ENCODE measurements around the gene IGFN1. TPM values are rescaled to one million over a fixed set of nuclear protein-coding genes. Genes with fewer than 3 reads are reported as not detected.
A peak's percentile ranks its signal among the peaks of the same experiment; 100 is the strongest.

Gene IGFN1
- total RNA-seq, 1 donor from 2014 or later = 7.9 TPM

DNA sequence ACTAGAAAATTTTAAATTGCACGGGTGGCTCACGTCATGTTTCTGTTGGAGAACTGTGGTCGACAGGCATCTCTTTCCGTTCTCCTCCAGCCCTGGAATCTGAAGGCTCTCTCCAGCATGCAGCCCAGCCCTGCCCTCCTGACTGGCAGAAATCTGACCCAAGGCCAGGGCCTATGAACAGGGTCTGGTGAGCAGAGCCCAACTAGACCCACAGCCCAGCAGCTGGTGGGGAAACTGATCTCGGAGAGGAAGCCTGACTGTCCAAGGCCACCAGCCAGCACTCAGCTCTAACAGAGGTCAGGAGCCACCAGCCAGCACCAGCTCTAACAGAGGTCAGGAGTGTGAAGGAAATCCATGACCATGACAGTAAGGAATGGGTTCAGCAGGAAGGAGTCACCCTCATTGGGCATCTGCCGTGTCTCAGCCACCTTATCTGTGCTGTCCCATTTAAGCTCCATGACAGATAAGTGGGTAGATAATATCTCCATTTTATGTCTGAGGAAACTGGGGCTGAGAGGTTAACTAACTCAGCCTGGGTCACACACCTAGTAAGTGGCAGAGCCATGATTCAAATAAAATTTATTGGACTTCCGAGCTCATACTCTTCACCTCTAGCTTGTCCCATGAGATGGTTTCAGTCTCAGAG, 72.5 kb downstream of the IGFN1 start:
- Mint-ChIP-seq H3K36me3 (no peaks in the 10 kb centered on the region), H3K27ac (no peak overlapping the region), H3K4me1 (ENCODE audit: unreplicated experiment) (no peaks in the 10 kb centered on the region), H3K4me3 (no peak overlapping the region), H3K9me3 (no peaks in the 10 kb centered on the region), H3K27me3 (peaks cover 51% of the 10 kb centered on the region)
- DNase-seq (ENCODE audit: extremely low spot score, unreplicated experiment) = no peak
- no peak for TF ChIP-seq CTCF (conservative IDR thresholded peaks at IDR 0.05)

- H3K4me3 Mint-ChIP-seq = no peak overlapping the region
- no peaks in the 10 kb centered on the region for H3K36me3 Mint-ChIP-seq
- TF ChIP-seq CTCF (conservative IDR thresholded peaks at IDR 0.05) = no peak
- no peaks in the 10 kb centered on the region for H3K4me1 Mint-ChIP-seq (ENCODE audit: unreplicated experiment)
- H3K27me3 Mint-ChIP-seq = peaks cover 48% of the 10 kb centered on the region
- no peak overlapping the region for H3K27ac Mint-ChIP-seq
- no peaks in the 10 kb centered on the region for H3K9me3 Mint-ChIP-seq
- peak; percentile 37 for DNase-seq (ENCODE audit: extremely low spot score, unreplicated experiment)
Observed at GRCh38 chr1:201264072-201264471, 73.4 kb downstream of the IGFN1 start.

- H3K27me3 Mint-ChIP-seq = peaks cover 49% of the 10 kb centered on the region
- no peak for TF ChIP-seq CTCF (conservative IDR thresholded peaks at IDR 0.05)
- no peak overlapping the region for H3K4me3 Mint-ChIP-seq
- H3K36me3 Mint-ChIP-seq = no peaks in the 10 kb centered on the region
- no peaks in the 10 kb centered on the region for H3K4me1 Mint-ChIP-seq (ENCODE audit: unreplicated experiment)
- no peaks in the 10 kb centered on the region for H3K9me3 Mint-ChIP-seq
- no peak overlapping the region for H3K27ac Mint-ChIP-seq
- peak; percentile 29 for DNase-seq (ENCODE audit: extremely low spot score, unreplicated experiment)
Observed at GRCh38 chr1:201264554-201264953, 73.9 kb downstream of the IGFN1 start.

DNA sequence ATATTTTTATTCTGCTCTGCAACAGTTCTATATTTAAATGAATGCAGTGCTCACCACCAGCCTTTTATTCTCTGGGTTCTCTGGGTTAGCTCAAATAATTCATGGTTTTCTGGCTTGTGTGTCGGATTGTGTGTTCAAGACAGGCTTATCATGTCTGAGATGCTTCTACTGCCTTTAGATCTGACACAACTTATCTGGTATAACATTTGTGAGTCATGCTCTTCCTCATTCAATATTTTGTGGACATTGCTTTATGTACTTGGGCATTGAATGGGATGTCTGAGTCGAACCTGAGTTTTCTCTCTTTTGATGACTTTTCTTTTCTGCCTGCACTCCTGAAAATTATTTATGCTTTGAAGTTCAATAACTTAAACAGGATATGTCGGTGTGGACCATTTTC, 75.1 kb downstream of the IGFN1 start:
- H3K27me3 Mint-ChIP-seq = peaks cover 49% of the 10 kb centered on the region
- H3K36me3 Mint-ChIP-seq = no peaks in the 10 kb centered on the region
- no peaks in the 10 kb centered on the region for H3K4me1 Mint-ChIP-seq (ENCODE audit: unreplicated experiment)
- H3K9me3 Mint-ChIP-seq = no peaks in the 10 kb centered on the region
- no peak overlapping the region for H3K27ac Mint-ChIP-seq
- TF ChIP-seq CTCF (conservative IDR thresholded peaks at IDR 0.05) = no peak
- no peak overlapping the region for H3K4me3 Mint-ChIP-seq
- no peak for DNase-seq (ENCODE audit: extremely low spot score, unreplicated experiment)

DNA sequence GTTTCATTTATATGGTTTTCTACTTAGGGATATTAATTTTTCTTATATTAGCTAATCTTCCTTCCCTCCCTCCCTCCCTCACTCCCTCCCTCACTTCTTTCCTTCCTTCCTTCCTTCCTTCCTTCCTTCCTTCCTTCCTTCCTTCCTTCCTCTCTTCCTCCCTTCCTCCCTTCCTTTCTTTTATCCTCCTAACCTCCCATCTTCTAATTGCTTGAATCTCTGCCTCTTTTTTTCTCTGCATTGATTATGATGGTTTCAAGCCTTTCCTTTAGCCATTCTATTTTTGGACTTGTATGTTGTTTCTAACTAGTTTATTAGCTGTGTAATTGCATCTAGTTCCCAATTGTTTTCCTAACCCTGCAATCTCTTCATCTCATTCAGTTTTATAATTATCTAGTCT, 75.7 kb downstream of the IGFN1 start:
- no peak for DNase-seq (ENCODE audit: extremely low spot score, unreplicated experiment)
- Mint-ChIP-seq H3K27ac (no peak overlapping the region), H3K4me1 (ENCODE audit: unreplicated experiment) (no peaks in the 10 kb centered on the region), H3K4me3 (no peak overlapping the region), H3K27me3 (peaks cover 45% of the 10 kb centered on the region), H3K9me3 (no peaks in the 10 kb centered on the region), H3K36me3 (no peaks in the 10 kb centered on the region)
- no peak for TF ChIP-seq CTCF (conservative IDR thresholded peaks at IDR 0.05)

- peak; percentile 10 for DNase-seq (ENCODE audit: extremely low spot score, unreplicated experiment)
- H3K9me3 Mint-ChIP-seq = no peaks in the 10 kb centered on the region
- H3K36me3 Mint-ChIP-seq = no peaks in the 10 kb centered on the region
- H3K27me3 Mint-ChIP-seq = peaks cover 40% of the 10 kb centered on the region
- no peak overlapping the region for H3K27ac Mint-ChIP-seq
- H3K4me1 Mint-ChIP-seq (ENCODE audit: unreplicated experiment) = no peaks in the 10 kb centered on the region
- H3K4me3 Mint-ChIP-seq = no peak overlapping the region
- TF ChIP-seq CTCF (conservative IDR thresholded peaks at IDR 0.05) = no peak
Observed at GRCh38 chr1:201266774-201267173, 76.2 kb downstream of the IGFN1 start.
